Natural killer cell treated with Interleukin-12 subunit alpha and Interleukin-12 subunit beta and Interleukin-15 and Interleukin-18, amount 100 ng/mL, for 72 hours (primary cell): ENCODE measurements around the gene KCNJ9. TPM values are rescaled to one million over a fixed set of nuclear protein-coding genes. Genes with fewer than 3 reads are reported as not detected.

Source experiments
- ATAC-seq, 2 donors: fragments of 150-1000 bp; cut with Tn5 transposase in 1 of 2; sonication (Bioruptor Pico), chemical (Tn5 transposase) in 1 of 2; 2 replicates each; pipeline ENCODE4 v1.10.0; 2021
- DNase-seq: peaks from one replicate; pipeline ENCODE4 v3.0.0; 2022; ENCODE audit warnings: low spot score
- H3K27ac Mint-ChIP-seq, 2 donors: 1 replicate in 1 of 2; 2 replicates in 1 of 2; pipeline ENCODE4 v1.8.0; 2022; ENCODE audit warnings: mixed read lengths in 2 of 2, mild to moderate bottlenecking in 1 of 2, moderate library complexity in 1 of 2
- H3K27me3 Mint-ChIP-seq, 2 donors: 1 replicate in 1 of 2; 2 replicates in 1 of 2; pipeline ENCODE4 v1.8.0; 2022; ENCODE audit warnings: mixed read lengths in 2 of 2
- H3K36me3 Mint-ChIP-seq: one replicate; pipeline ENCODE4 v1.8.0; 2022; ENCODE audit warnings: mixed read lengths
- H3K4me1 Mint-ChIP-seq, 2 donors: 1 replicate in 1 of 2; 2 replicates in 1 of 2; pipeline ENCODE4 v1.8.0; 2022; ENCODE audit warnings: low read depth in 2 of 2, mixed read lengths in 2 of 2, mild to moderate bottlenecking in 1 of 2
- H3K4me3 Mint-ChIP-seq: one replicate; pipeline ENCODE4 v1.8.0; 2022; ENCODE audit warnings: mixed read lengths
- H3K9me3 Mint-ChIP-seq: 2 replicates; pipeline ENCODE4 v1.8.0; 2022; ENCODE audit warnings: mixed read lengths
- total RNA-seq, 2 donors: library from RNA; stranded (reverse); gene quantifications; one replicate each; pipeline ENCODE4 v1.2.3, GENCODE V29; 2022

KCNJ9 gene
- total RNA-seq, 2 donors from 2014 or later, result not detected

DNA sequence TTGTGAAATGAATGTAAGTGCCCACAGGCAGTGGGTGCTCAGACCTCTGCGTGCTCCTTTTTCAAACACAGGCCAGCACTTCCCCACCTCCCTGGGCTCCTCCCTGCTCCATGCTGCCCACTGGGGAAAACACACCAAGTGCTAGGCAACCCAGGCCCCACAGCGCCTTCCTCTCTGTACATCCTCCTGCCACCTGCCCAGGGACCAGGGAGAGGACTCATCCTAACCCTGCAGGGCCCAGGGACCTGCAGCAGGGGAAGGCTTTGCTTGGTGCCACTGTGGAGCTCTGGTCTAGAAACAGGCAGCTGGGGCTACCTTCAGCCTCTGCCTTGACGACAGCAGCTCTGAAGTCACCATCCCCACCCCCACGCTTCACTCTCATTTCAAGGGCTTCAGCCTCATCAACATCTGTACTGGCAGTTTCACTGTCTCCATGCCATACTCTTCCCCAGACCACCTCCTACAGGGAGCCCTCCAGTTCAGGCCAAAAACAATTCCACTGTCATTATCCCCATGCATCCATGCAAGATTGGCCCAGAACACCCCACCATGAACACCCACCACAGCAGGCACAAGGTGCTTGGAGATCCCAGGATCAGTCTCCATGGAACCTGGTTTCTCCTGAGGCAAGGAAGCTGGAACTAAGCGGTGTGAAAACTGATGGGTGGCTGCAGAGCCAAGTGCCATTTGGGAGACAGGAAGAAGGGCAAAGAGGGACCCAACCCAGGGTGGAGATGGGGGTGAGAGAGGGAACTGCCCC, 16.0 kb downstream of the KCNJ9 start:
- peaks cover 35 to 45% of the 10 kb centered on the region in 2 donors for H3K4me1 Mint-ChIP-seq
- H3K9me3 Mint-ChIP-seq, result no peaks in the 10 kb centered on the region
- H3K27me3 Mint-ChIP-seq, result no peaks in the 10 kb centered on the region
- DNase-seq (no peak), ATAC-seq (no peak)
- peak overlapping the region; percentile 8 to 76 for H3K27ac Mint-ChIP-seq
- H3K36me3 Mint-ChIP-seq, result no peaks in the 10 kb centered on the region
- peak overlapping the region; percentile 89 for H3K4me3 Mint-ChIP-seq

DNA sequence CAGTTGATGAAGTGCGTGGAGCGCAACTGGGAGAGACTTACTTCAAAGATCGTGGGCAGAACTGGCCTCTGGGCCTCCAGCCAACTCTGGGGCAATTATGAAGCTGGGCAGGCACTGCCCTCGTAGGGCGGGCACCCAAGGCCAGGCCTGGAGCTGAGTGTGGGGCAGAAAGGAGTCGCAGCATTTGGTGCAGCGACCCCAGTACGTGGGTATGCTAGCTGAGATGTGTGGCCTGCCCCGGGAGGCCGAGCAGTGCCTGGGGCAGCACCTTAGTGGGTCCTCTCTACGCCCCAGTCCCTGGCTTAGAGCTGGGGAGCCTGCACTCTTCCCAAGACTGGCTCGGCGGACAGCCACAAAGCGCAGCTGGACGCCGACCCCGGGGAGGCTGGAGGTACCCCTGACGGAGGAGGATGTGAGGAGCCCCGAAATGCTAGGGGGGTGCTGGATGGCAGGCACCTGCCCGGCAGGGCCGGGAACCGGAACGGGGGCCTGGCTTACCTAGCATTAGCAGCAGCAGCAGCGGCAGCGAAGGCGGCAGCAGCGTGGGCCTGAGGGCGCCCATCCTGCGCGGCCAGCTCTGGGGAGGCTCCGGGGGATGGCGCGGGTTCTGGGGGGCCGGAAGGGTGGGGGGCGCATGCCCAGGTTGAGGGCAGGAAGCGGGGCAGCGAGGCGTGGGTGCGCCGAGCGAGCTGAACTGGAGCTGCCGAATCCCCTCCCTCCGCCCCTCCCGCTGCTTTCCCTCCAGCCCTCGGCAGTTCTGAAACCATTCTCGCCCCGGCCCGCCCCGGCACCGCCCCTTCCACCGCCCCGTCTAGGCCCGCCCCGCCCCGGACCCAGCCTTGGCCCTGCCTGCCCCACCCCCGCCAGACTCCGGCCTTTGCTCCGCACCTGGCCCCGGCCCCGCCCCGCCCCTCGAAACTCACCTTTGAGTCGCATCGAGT, 16.8 kb downstream of the KCNJ9 start, which contains the start of gene IGSF8:
TSS of gene IGSF8 (minus strand) at position 709 of the 941 bp plus-strand sequence. CDS start at position 562, 147 bp downstream.
- Mint-ChIP-seq H3K9me3 (no peaks in the 10 kb centered on the region), H3K27ac (peak within 1 kb of the TSS; percentile 73 to 76), H3K36me3 (no peaks in the 10 kb centered on the region), H3K4me1 (peaks cover 39 to 45% of the 10 kb centered on the region in 2 donors), H3K4me3 (peak within 1 kb of the TSS; percentile 89), H3K27me3 (no peaks in the 10 kb centered on the region)
- DNase-seq, result peak; percentile 90
- ATAC-seq, result peak; percentile 80 to 83

DNA sequence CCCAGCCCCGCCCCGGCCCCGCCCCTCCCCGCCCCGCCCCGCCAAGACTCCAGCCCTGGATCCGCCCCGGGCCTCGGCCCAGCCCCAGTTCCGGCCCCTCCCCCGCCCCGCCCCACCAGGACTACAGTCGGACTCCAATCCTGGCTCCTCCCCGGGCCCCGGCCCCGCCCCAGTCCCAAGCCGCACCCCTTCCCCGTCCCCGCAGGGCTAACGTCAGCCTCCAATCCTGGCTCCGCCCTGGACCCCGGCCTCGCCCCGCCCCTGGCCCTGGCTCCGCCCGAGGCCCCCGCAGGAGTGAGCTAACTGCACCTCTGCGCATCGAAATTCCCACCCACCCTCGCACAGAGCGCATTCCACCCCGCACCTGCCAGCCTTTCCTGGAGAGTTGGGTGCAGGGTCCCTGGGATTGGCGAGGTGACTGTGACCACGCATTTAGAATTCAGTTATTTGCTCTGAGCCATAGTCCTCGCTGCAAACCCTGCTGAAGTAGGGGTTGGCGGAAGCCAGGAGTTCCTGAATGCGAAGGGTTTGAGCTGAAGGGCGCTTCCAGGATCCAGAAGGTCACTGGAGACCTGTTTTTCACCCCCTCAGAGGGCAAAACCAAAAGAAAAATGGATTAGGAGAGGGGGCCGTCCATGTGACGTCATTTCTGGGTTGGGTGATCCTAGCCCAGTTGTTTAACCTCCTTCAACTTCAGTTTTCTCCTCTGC, 17.7 kb downstream of the KCNJ9 start:
- no peaks in the 10 kb centered on the region for H3K9me3 Mint-ChIP-seq
- H3K36me3 Mint-ChIP-seq, result no peaks in the 10 kb centered on the region
- H3K27me3 Mint-ChIP-seq, result no peaks in the 10 kb centered on the region
- ATAC-seq (peak; percentile 95 to 97), DNase-seq (peak; percentile 96)
- H3K4me3 Mint-ChIP-seq, result peak overlapping the region; percentile 57
- peaks cover 40 to 45% of the 10 kb centered on the region in 2 donors for H3K4me1 Mint-ChIP-seq
- H3K27ac Mint-ChIP-seq, result peak overlapping the region; percentile 68 to 73

DNA sequence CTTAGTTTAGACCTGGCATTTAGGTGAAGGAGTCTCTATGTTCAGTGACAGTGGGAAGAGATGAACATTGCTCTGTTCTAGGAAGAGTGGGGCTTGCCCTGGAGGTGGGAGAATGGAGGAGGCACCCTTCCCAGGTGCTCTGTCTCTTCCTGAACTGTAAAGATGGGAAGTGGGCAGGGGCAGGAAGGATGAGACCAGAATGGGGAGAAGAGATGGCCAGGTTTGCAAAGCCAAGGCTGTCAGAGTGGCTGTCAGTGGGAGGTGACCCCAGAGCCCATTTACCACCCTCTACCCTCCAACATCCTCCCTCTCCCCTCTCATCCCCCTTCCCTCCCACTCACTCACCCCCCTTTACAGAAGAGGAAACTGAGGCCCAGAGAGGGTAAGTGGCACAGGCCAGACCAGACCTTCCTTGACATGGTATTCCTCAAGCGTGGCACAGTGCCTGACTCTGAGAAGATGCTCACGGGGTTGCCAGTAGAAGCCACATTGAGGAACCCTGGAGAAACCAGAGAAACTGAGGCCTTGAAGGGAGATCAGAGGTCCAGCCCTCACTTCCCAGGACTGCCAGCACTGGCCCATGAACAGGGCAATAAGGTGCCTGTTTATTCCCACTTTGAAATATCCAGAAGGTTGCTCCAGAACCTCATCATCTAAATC, 18.5 kb downstream of the KCNJ9 start:
- no peak for ATAC-seq
- Mint-ChIP-seq H3K27me3 (no peaks in the 10 kb centered on the region), H3K9me3 (no peaks in the 10 kb centered on the region), H3K4me3 (peak overlapping the region; percentile 57), H3K4me1 (peaks cover 40 to 45% of the 10 kb centered on the region in 2 donors), H3K27ac (peak overlapping the region; percentile 68 to 73), H3K36me3 (no peaks in the 10 kb centered on the region)
- DNase-seq, result no peak

DNA sequence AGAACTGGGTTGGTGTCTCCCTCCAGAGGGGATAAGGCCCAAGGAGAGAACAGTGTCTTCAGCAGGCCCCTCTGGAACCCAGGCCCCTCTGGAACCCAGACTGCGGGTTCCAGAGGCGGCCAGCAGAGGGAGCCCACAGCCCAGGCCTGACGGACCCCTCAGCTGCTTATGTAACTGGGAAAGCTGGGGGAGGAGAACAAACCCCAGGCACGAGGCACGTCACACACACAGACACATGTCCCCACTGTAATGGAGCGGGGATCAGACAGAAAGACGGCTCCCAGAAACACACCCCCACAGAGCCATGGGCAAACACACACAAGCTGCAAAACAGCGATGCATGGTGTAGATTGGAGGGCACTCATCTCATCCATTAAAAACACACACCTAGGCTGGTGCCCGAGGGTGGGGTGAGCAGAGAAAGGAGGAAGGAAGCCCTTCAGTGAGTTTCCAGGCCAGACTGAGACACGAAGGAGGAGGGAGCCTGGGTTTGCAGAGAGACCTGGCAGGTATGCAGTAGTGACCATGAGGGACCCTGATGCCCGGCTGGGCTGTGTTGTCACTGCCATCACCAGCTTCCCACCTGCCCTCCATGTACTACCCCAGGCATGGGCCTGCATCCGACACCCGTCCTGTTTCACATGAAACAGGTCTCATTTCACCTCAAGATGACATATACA, 19.8 kb downstream of the KCNJ9 start:
- no peaks in the 10 kb centered on the region for H3K36me3 Mint-ChIP-seq
- DNase-seq (no peak), ATAC-seq (peak in 1 of 2 donors; percentile 14)
- no peaks in the 10 kb centered on the region for H3K27me3 Mint-ChIP-seq
- no peak overlapping the region for H3K4me3 Mint-ChIP-seq
- H3K27ac Mint-ChIP-seq, result no peak overlapping the region
- peaks cover 36 to 40% of the 10 kb centered on the region in 2 donors for H3K4me1 Mint-ChIP-seq
- H3K9me3 Mint-ChIP-seq, result no peaks in the 10 kb centered on the region

DNA sequence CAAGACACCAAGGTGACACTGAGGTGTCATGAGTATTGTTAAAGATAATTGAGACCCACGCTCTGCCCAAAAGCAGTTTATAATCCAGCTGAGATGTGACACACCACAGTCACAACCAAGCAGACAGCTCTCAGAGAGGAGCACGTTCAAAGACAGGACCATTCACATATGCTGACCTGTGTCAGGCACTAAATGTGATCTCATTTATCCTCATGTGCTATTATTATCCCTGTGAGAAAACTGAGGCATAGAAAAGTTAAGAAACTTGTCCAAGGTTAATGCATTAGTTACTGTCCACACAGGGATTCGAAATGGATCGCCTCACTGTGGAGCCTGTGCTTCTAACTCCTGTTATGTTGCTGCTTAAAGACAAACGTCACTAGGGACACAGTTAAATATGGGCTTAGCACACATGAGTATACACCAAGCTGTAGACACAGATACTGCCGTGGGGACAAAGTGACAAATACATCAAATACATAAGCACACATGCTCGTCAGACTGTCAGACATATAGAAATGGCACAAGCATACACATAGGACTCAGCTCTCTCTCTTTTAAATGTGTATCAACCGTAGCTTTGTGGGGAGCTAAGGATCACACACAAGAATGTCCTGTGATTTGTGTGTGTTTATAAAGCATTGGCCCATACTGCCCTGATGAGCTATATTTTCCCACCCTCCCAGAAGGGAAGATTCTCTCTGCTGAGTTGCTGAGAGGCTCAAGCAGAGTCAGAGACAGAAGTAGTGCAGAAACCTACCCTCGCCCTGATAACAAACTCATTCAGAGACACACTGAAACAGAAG, 20.6 kb downstream of the KCNJ9 start:
- peaks cover 33 to 35% of the 10 kb centered on the region in 2 donors for H3K4me1 Mint-ChIP-seq
- no peak overlapping the region for H3K27ac Mint-ChIP-seq
- peaks cover 0 to 6% of the 10 kb centered on the region in 2 donors for H3K27me3 Mint-ChIP-seq
- H3K9me3 Mint-ChIP-seq, result no peaks in the 10 kb centered on the region
- no peaks in the 10 kb centered on the region for H3K36me3 Mint-ChIP-seq
- no peak for ATAC-seq
- no peak overlapping the region for H3K4me3 Mint-ChIP-seq
- no peak for DNase-seq

DNA sequence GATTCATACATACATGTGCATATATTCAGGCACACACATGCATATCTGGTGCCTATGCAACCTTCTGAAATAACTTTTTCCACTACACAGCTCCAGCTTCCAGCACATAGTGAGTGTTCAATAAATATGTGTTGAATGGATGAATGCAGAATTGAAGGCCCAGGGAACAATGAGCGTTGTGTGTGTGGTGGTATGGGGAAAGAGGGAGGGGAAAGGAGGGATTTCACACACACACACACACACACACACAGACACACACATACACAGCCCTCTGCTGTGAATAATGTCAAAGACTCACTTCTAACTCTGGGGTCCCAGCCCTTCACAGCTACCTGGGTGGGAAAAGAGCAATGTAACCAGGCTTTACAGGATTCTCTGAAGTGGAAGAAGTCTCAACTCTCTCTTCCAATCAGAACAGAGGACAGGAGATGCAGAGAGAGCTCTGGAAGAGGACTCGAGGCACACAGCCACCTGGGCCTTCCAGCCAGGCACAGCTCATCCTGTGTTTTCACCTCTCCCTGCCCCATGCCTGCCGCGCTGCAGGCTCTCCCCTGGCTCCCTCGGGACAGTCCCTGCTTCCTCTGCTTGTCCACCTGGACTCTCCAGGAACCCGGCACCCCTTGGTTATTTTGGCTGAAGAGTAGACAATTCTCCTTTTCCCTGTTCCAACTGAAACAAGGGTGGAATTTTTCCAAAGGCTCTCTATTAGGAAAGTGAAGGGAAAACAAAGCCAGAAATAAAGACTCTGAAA, 22.5 kb downstream of the KCNJ9 start:
- no peaks in the 10 kb centered on the region for H3K9me3 Mint-ChIP-seq
- no peak for DNase-seq

DNA sequence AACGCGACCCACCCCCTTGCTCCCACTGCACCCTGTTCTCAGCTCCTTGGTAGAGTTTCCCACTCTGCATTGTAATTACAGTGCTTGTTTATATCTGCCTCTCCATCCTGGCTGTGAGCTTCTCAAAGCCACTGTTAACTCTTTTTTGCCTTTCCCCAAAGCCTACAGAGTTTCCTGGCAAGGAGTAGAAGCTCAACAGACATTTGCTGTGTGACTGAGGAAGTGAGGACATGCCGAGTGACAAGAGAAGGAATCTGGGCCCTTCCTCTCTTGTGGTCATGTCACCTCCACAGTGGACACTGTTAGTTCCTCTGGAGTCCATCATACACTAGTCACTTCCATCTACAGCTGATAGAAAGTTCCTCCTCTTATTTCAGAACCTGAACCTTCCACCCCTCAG, 23.1 kb downstream of the KCNJ9 start:
- Mint-ChIP-seq H3K27ac (no peak overlapping the region), H3K4me3 (no peak overlapping the region), H3K4me1 (peaks cover 18 to 20% of the 10 kb centered on the region in 2 donors), H3K36me3 (no peaks in the 10 kb centered on the region), H3K9me3 (no peaks in the 10 kb centered on the region), H3K27me3 (peaks cover 2 to 12% of the 10 kb centered on the region in 2 donors)
- no peak for ATAC-seq
- DNase-seq, result no peak

More for the DNA sequence above, 22.5 kb downstream of the KCNJ9 start:
- peaks cover 22 to 26% of the 10 kb centered on the region in 2 donors for H3K4me1 Mint-ChIP-seq
- no peaks in the 10 kb centered on the region for H3K36me3 Mint-ChIP-seq
- H3K27me3 Mint-ChIP-seq, result peaks cover 0 to 12% of the 10 kb centered on the region in 2 donors
- no peak overlapping the region for H3K4me3 Mint-ChIP-seq
- ATAC-seq, result no peak
- H3K27ac Mint-ChIP-seq, result no peak overlapping the region

DNA sequence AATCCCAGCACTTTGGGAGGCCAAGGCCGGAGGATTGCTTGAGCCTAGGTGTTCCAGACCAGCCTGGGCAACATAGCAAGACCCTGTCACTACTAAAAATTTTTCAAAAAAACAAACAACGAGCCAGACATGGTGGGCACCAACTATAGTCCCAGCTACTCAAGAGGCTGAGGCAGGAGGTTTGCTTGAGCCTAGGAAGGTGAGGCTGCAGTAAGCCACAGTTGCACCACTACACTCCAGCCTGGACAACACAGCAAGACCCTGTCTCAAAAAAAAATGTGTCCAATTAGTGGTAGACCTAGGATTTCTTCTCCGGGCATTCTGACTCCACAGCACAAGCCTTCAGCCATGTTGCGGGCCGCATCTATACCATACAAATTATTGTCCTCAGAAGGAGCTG, 23.8 kb downstream of the KCNJ9 start:
- Mint-ChIP-seq H3K4me1 (peaks cover 16 to 17% of the 10 kb centered on the region in 2 donors), H3K9me3 (no peaks in the 10 kb centered on the region), H3K27me3 (peaks cover 2 to 12% of the 10 kb centered on the region in 2 donors), H3K36me3 (no peaks in the 10 kb centered on the region), H3K27ac (no peak overlapping the region), H3K4me3 (no peak overlapping the region)
- ATAC-seq (no peak), DNase-seq (no peak)

DNA sequence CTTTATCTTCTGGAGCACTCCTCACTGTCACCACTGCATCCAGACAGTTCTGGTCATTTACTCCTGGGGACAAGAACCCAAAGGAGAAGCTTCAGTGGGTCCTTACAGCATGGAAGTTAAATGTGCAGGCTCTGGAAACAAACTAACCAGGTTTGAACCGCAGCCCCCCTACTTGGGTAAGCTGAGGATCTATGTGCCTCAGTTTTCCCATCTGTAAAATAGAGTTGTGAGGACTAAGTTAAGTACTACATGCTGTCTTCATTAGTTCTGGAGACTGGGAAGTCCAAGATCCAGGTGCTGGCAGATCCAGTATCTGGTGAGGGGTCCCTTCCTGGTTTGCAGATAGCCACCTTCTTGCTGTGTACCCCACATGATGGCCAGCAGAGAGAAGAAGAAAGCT, 26.2 kb downstream of the KCNJ9 start:
- DNase-seq (no peak), ATAC-seq (no peak)
- Mint-ChIP-seq H3K4me3 (no peak overlapping the region), H3K27ac (no peak overlapping the region), H3K27me3 (peaks cover 4 to 16% of the 10 kb centered on the region in 2 donors), H3K4me1 (peaks cover 0 to 7% of the 10 kb centered on the region in 2 donors), H3K9me3 (no peaks in the 10 kb centered on the region), H3K36me3 (no peaks in the 10 kb centered on the region)

DNA sequence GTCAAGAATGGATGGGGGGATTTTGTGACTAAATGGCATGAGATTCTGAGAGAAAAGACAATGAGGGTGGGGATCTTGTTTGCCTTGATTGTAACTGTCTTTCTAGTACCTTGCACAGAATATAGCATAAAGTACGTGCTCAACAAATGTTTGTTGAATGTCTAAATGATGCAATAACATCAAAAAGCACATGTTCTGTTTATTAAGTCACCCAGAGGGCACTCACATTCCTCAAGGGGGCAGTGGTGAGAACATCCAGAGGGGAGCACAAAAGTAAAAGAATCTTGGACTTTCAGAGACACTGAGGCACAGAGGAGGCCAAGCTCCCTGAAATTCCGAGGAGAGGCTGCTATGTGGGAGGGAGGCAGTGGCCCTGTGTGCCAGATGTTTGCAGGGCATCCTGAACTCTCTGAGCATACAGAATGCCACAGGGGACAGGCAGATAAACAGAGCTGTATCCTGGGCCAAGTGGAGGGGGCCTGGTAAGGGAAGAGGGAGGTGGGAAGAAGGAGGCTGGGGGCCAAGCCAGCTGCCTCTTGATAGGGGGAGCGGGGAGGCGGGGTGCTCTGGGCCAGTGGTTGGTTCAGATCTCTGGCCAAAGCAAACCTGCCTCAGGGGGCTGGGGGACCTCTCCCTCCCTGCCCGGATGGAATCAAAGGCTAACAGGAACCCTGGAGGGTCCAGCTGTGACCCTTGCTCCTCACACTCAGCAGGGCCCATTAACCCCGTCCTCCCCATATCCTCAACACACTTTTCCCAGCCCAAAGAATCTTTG, 27.7 kb downstream of the KCNJ9 start:
- H3K9me3 Mint-ChIP-seq, result no peaks in the 10 kb centered on the region
- peak in 1 of 2 donors; percentile 17 for ATAC-seq
- H3K36me3 Mint-ChIP-seq, result no peaks in the 10 kb centered on the region
- H3K27ac Mint-ChIP-seq, result no peak overlapping the region
- no peaks in the 10 kb centered on the region for H3K4me1 Mint-ChIP-seq
- H3K27me3 Mint-ChIP-seq, result peaks cover 4 to 25% of the 10 kb centered on the region in 2 donors
- DNase-seq, result no peak
- H3K4me3 Mint-ChIP-seq, result no peak overlapping the region
